Choroid plexus epithelial cell (primary cell): Measurements from ENCODE around the gene VTA1.

Source experiments
- DNase-seq: peaks from one replicate; pipeline ENCODE4 v3.0.0-alpha.2; 2010; ENCODE audit warnings: low read depth
- H3K4me3 ChIP-seq: 2 replicates; pipeline ENCODE4 v1.5.1; 2011; ENCODE audit warnings: low read depth, mild to moderate bottlenecking, control low read depth, low read length, moderate library complexity
- TF ChIP-seq, protein P1 (sequence below): conservative IDR thresholded peaks from 2 replicates; pipeline ENCODE4 v1.5.1; 2011; ENCODE audit warnings: low read depth, mild to moderate bottlenecking, control low read depth, inconsistent platforms, low read length, moderate library complexity

Gene VTA1

DNA sequence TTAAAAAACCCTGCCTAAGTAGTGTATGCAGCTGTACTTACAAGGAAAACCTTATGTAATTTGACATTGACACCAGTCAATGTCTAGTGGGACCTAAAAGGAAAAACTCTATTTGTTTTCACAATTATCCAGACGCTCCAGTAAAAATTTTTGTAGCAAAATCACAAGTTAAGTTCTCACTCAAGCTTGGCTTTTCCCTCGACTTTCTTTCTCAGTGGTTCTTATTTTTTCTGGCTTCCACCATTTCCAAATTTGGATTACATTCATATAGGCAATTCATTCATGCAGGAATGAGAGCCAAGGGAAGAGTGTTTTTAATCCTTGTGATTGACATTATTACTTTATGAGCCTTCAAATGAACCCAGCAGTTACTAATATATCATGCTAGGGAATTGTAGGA is 88.7 kb downstream of the VTA1 start:
- no peak overlapping the region for H3K4me3 ChIP-seq
- TF ChIP-seq, protein P1, sequence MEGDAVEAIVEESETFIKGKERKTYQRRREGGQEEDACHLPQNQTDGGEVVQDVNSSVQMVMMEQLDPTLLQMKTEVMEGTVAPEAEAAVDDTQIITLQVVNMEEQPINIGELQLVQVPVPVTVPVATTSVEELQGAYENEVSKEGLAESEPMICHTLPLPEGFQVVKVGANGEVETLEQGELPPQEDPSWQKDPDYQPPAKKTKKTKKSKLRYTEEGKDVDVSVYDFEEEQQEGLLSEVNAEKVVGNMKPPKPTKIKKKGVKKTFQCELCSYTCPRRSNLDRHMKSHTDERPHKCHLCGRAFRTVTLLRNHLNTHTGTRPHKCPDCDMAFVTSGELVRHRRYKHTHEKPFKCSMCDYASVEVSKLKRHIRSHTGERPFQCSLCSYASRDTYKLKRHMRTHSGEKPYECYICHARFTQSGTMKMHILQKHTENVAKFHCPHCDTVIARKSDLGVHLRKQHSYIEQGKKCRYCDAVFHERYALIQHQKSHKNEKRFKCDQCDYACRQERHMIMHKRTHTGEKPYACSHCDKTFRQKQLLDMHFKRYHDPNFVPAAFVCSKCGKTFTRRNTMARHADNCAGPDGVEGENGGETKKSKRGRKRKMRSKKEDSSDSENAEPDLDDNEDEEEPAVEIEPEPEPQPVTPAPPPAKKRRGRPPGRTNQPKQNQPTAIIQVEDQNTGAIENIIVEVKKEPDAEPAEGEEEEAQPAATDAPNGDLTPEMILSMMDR: no peak
- no peak for DNase-seq

DNA sequence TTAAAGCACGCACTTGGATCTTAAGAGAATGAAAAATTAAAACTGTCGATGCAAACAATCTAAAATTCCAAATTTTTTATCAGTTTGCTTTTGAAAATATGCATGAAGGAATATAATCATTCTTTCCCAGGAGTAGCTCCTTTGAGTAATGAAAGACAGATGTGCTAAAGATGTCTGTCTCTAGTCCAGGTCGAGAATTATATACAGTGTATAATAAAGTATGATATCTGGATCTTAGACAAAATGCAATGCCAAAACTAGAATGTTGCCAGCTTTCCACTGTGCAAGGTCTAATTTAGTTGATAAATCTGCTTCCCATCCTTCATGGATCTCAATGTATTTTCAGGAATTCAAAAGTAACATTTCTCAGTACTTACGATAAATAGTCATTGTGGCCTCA is 89.6 kb downstream of the VTA1 start:
- TF ChIP-seq, protein P1: no peak
- no peak for DNase-seq
- H3K4me3 ChIP-seq: no peak overlapping the region

DNA sequence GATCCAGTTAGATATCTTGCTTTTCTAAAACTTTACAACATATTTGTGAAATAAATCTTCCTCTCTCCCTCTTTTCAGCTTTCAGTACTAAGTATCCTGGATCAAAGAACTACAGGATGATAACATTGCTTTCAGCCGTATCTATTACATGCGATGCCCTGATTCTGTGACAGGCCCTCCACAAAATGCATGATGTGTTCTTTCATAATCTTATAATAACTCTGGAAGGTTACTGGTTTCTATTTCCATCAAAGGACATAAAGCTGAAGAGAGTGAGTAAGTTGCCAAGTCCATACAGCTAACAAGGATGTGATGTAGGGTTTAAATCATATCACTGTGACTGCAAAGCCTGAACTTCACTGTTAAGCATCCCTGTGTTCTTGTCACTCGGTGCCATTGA is 91.8 kb downstream of the VTA1 start:
- no peak for DNase-seq
- no peak overlapping the region for H3K4me3 ChIP-seq
- TF ChIP-seq, protein P1: no peak

DNA sequence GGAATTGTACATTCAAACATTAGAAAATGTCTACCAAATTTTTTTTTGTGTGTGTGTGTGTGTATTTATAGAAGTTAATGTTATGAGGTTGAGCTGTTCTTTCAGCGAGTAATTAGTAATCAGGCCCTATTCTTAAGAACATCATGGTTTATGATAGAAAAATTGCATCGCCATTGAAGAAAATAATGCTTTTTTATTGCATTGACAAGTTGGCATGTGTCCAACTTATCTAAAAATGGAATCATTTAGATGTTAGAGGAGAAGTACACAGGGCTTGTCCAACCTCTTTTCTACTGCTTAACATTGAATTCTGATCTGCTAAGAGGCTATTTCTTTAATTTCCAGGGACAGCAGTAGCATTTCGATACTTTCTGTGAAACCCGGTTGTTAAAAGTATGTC is 93.1 kb downstream of the VTA1 start:
- no peak overlapping the region for H3K4me3 ChIP-seq
- TF ChIP-seq, protein P1: no peak
- DNase-seq: no peak

DNA sequence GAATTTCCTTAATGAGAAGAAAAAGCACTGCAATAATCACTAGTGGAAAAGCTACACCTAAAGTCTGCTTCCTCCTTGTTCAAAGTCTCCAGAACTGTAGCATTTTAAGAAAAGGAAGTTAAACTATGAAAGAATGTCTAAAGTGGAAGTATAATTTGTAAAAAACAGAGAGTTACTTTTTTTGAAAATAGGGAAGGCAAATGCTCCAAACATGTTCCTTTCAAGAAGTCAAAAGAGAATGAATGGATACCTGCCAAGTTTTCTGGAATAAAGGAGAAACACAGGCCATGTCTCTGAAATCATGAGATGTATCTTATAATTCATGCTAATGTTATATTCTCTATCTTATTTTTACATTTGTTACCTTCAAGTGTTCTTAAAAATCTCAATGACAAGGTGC is 94.0 kb downstream of the VTA1 start:
- H3K4me3 ChIP-seq: no peak overlapping the region
- DNase-seq: no peak
- TF ChIP-seq, protein P1: no peak

DNA sequence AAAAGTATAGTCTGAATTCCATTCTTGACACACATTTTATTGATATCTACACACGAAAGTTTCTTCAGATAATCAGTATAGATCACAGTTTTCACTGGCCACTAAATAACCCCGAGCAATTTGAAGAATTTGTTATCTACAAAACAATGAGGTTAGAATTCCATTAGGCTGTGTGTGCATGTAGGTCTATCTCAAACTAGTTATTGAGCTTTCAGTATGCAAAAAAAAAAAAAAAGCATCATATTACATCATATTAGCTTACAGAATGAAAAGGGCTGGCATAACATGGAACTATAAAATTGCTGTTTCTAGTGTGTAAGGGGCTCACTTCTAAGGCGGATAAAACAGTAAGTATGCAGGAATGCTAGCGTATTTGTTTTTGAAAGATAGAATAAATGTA is 95.2 kb downstream of the VTA1 start:
- TF ChIP-seq, protein P1: no peak
- DNase-seq: peak; percentile 29
- no peak overlapping the region for H3K4me3 ChIP-seq

DNA sequence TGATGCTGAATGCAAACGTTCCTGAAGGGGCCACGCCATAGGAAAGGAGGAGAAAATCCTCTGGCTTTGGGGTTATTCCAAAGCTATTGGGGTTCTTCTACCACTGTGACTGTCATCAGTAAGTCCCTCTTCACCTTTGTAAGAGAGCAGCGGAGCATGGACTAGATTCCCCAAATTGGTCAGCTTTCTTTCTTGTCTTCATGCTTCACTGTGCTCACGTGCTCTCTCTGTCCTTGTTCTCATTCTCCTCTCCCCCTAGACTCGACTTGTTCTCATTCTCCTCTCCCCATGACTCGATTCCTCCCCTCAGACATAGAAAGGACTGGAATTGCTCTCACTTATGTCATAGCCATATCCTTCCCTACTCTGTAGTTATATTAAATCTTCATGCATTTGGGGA is 99.9 kb downstream of the VTA1 start:
- H3K4me3 ChIP-seq: no peak overlapping the region
- DNase-seq: no peak
- TF ChIP-seq, protein P1: no peak
